Measurements from ENCODE around the gene RIMS4. TPM values are rescaled to one million over a fixed set of nuclear protein-coding genes. Genes with fewer than 3 reads are reported as not detected.
A peak's percentile ranks its signal among the peaks of the same experiment; 100 is the strongest.

Gene RIMS4
- total and polyA plus RNA-seq, 2 of the 13 experiments (the other 11 are each of a cell fraction or from before 2014, with no cell fraction given), result 0.01 to 0.07 TPM

GRCh38 chr20:44752099-44752931 lies 58.0 kb downstream of the RIMS4 start (continued):
- no peak for TF ChIP-seq PAF1 (CRISPR knock-in tag; IDR thresholded peaks at IDR 0.05)
- no peak for TF ChIP-seq GZF1 (CRISPR knock-in tag; IDR thresholded peaks at IDR 0.05)
- no peak for TF ChIP-seq SAP130 (CRISPR knock-in tag; IDR thresholded peaks at IDR 0.05; ENCODE audit: low read depth)
- TF ChIP-seq ZNF580 (CRISPR knock-in tag; IDR thresholded peaks at IDR 0.05; ENCODE audit: borderline replicate concordance, low read depth), result no peak
- no peak for TF ChIP-seq IRF2 (CRISPR knock-in tag; IDR thresholded peaks at IDR 0.05)
- TF ChIP-seq CHCHD3 (CRISPR knock-in tag; IDR thresholded peaks at IDR 0.05), result no peak
- TF ChIP-seq ZNF768 (CRISPR knock-in tag; IDR thresholded peaks at IDR 0.05), result 0 out of 2 replicates have a peak, but pooled peaks have one; percentile 53
- no peak for TF ChIP-seq ZNF7 (CRISPR knock-in tag; IDR thresholded peaks at IDR 0.05)
- no peak for TF ChIP-seq SOX13 (IDR thresholded peaks at IDR 0.05)
- no peak for TF ChIP-seq SOX13 (CRISPR knock-in tag; conservative IDR thresholded peaks at IDR 0.05 in 1 of 2, IDR thresholded peaks at IDR 0.05 in 1 of 2)
- TF ChIP-seq TOPORS (CRISPR knock-in tag; IDR thresholded peaks at IDR 0.05), result no peak
- TF ChIP-seq RBFOX2 (IDR thresholded peaks at IDR 0.05; ENCODE audit: low read depth, low read length), result no peak
- TF ChIP-seq ZNF614 (CRISPR knock-in tag; IDR thresholded peaks at IDR 0.05; ENCODE audit: borderline replicate concordance), result no peak
- TF ChIP-seq NFYB (CRISPR knock-in tag; IDR thresholded peaks at IDR 0.05), result no peak
- 0 out of 2 replicates have a peak, but pooled peaks have one; percentile 40 for TF ChIP-seq HBP1 (CRISPR knock-in tag; IDR thresholded peaks at IDR 0.05; ENCODE audit: low read depth)
- TF ChIP-seq ZBTB46 (CRISPR knock-in tag; IDR thresholded peaks at IDR 0.05; ENCODE audit: borderline replicate concordance), result no peak
- TF ChIP-seq ZBTB1 (CRISPR knock-in tag; IDR thresholded peaks at IDR 0.05; ENCODE audit: borderline replicate concordance), result no peak
- no peak for TF ChIP-seq SIX4 (CRISPR knock-in tag; IDR thresholded peaks at IDR 0.05)
- no peak for TF ChIP-seq ZC3H13 (CRISPR knock-in tag; IDR thresholded peaks at IDR 0.05)
- TF ChIP-seq RAD21 (CRISPR knock-in tag; IDR thresholded peaks at IDR 0.05), result no peak
- TF ChIP-seq ZNF891 (CRISPR knock-in tag; IDR thresholded peaks at IDR 0.05), result no peak
- no peak for TF ChIP-seq ZNF337 (CRISPR knock-in tag; IDR thresholded peaks at IDR 0.05; ENCODE audit: borderline replicate concordance, low read depth)
- TF ChIP-seq ATM (IDR thresholded peaks at IDR 0.05; ENCODE audit: borderline replicate concordance), result no peak
- no peak for TF ChIP-seq HIC2 (CRISPR knock-in tag; IDR thresholded peaks at IDR 0.05; ENCODE audit: low read depth)
- TF ChIP-seq ZNF737 (CRISPR knock-in tag; IDR thresholded peaks at IDR 0.05; ENCODE audit: borderline replicate concordance), result no peak
- TF ChIP-seq ZNF713 (CRISPR knock-in tag; IDR thresholded peaks at IDR 0.05), result no peak
- no peak for TF ChIP-seq TSC22D2 (CRISPR knock-in tag; IDR thresholded peaks at IDR 0.05; ENCODE audit: borderline replicate concordance)
- TF ChIP-seq ZNF331 (CRISPR knock-in tag; IDR thresholded peaks at IDR 0.05), result no peak
